Measurements from ENCODE around the gene UBXN2A.

- TF ChIP-seq ZNF341 (tag by site-specific recombination; IDR thresholded peaks at IDR 0.05; ENCODE audit: low read depth) (no peak), ZNF10 (tag by site-specific recombination; IDR thresholded peaks at IDR 0.05) (no peak), YY1 (tag by site-specific recombination; IDR thresholded peaks at IDR 0.05) (no peak), CTCF (tag by site-specific recombination; IDR thresholded peaks at IDR 0.05) (no peak), ZNF654 (tag by site-specific recombination; IDR thresholded peaks at IDR 0.05; ENCODE audit: low read depth) (no peak), SCRT2 (tag by site-specific recombination; IDR thresholded peaks at IDR 0.05) (no peak), ZNF2 (tag by site-specific recombination; IDR thresholded peaks at IDR 0.05) (no peak), ZNF76 (tag by site-specific recombination; IDR thresholded peaks at IDR 0.05; ENCODE audit: borderline replicate concordance, low read depth) (no peak), SP2 (tag by site-specific recombination; IDR thresholded peaks at IDR 0.05) (no peak)
Observed at GRCh38 chr2:24040511-24040910, 100.2 kb downstream of the UBXN2A start.

Measured in HEK293 (cell line).